Mammary epithelial cell (primary cell): Measurements from ENCODE around the gene SOX12.

Source experiments
- CTCF ChIP-seq, 2 donors: IDR thresholded peaks in 1 of 2; conservative IDR thresholded peaks in 1 of 2; 2 replicates each; pipeline ENCODE4 v1.5.1; 2011 to 2012; ENCODE audit warnings: inconsistent platforms in 2 of 2, low read length in 2 of 2, mild to moderate bottlenecking in 2 of 2, control low read depth in 1 of 2, low read depth in 1 of 2; ENCODE audit not compliant: insufficient read depth in 1 of 2; ENCODE audit errors: extremely low read depth in 1 of 2
- EZH2 ChIP-seq: IDR thresholded peaks from 2 replicates; pipeline ENCODE4 v1.6.1; 2012; ENCODE audit warnings: low read length, inconsistent platforms, borderline replicate concordance

GRCh38 chr20:311609-312008 lies 13.7 kb upstream of the SOX12 start:
- no peak for TF ChIP-seq EZH2
- no peak for TF ChIP-seq CTCF (conservative IDR thresholded peaks at IDR 0.05 in 1 of 2, IDR thresholded peaks at IDR 0.05 in 1 of 2; ENCODE audit: extremely low read depth in 1 of 2, insufficient read depth in 1 of 2, low read depth in 1 of 2, low read length in 2 of 2)
